IMR-90 (cell line): ENCODE measurements around the gene MAJIN.

Experiments used
- CEBPB ChIP-seq: IDR thresholded peaks from 2 replicates; pipeline ENCODE4 v1.6.1; 2012; ENCODE audit warnings: low read depth, low read length, improper control_type of control experiment
- MAZ ChIP-seq: IDR thresholded peaks from 2 replicates; pipeline ENCODE4 v1.6.1; 2012; ENCODE audit warnings: low read depth, mild to moderate bottlenecking, low read length, improper control_type of control experiment, moderate library complexity, borderline replicate concordance
- POLR2A ChIP-seq: IDR thresholded peaks from 2 replicates; pipeline ENCODE4 v1.6.1; 2012; ENCODE audit warnings: mild to moderate bottlenecking, low read depth, low read length
- RAD21 ChIP-seq: IDR thresholded peaks from 2 replicates; pipeline ENCODE4 v1.6.1; 2012; ENCODE audit warnings: low read length, improper control_type of control experiment
- RCOR1 ChIP-seq: IDR thresholded peaks from 2 replicates; pipeline ENCODE4 v1.6.1; 2012; ENCODE audit warnings: mild to moderate bottlenecking, low read length, improper control_type of control experiment; ENCODE audit not compliant: insufficient replicate concordance
- SMC3 ChIP-seq: fragments of 150-350 bp; IDR thresholded peaks from 2 replicates; pipeline ENCODE4 v1.6.1; 2016; ENCODE audit warnings: low read depth, mild to moderate bottlenecking, antibody characterized with exemption, low read length, moderate library complexity
- TF ChIP-seq, protein P1 (sequence below): conservative IDR thresholded peaks from 2 replicates; pipeline ENCODE4 v1.5.1; 2012; ENCODE audit warnings: mild to moderate bottlenecking, low read depth, low read length, improper control_type of control experiment
- TF ChIP-seq, protein P2 (sequence below): fragments of 150-350 bp; IDR thresholded peaks from 2 replicates; pipeline ENCODE4 v1.6.1; 2016; ENCODE audit warnings: low read depth, mild to moderate bottlenecking, low read length, moderate library complexity, borderline replicate concordance

DNA sequence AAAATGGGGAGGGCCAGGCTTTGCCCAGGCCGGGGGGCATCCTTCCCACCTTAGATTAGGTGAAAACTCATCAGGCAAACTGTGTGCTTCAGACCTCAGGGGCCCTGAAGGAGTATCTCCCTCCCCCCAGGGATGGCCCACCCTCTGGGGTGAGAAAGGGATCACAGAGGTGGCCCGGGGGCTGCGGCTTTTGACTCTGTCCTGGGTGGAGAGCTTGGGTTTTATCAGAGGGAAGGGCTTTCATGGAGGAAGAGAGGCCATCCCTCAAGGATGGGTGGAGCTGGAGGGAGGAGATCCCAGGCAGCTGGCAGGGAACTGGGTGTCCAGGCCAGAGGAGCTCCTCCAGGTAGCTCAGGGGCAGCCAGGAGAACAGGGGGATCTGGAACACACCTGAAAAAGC lies 50.5 kb downstream of the MAJIN start:
- no peak for TF ChIP-seq MAZ
- TF ChIP-seq, protein P1, sequence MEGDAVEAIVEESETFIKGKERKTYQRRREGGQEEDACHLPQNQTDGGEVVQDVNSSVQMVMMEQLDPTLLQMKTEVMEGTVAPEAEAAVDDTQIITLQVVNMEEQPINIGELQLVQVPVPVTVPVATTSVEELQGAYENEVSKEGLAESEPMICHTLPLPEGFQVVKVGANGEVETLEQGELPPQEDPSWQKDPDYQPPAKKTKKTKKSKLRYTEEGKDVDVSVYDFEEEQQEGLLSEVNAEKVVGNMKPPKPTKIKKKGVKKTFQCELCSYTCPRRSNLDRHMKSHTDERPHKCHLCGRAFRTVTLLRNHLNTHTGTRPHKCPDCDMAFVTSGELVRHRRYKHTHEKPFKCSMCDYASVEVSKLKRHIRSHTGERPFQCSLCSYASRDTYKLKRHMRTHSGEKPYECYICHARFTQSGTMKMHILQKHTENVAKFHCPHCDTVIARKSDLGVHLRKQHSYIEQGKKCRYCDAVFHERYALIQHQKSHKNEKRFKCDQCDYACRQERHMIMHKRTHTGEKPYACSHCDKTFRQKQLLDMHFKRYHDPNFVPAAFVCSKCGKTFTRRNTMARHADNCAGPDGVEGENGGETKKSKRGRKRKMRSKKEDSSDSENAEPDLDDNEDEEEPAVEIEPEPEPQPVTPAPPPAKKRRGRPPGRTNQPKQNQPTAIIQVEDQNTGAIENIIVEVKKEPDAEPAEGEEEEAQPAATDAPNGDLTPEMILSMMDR, result no peak
- no peak for TF ChIP-seq POLR2A
- TF ChIP-seq, protein P2, sequence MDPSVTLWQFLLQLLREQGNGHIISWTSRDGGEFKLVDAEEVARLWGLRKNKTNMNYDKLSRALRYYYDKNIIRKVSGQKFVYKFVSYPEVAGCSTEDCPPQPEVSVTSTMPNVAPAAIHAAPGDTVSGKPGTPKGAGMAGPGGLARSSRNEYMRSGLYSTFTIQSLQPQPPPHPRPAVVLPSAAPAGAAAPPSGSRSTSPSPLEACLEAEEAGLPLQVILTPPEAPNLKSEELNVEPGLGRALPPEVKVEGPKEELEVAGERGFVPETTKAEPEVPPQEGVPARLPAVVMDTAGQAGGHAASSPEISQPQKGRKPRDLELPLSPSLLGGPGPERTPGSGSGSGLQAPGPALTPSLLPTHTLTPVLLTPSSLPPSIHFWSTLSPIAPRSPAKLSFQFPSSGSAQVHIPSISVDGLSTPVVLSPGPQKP, result no peak
- no peak for TF ChIP-seq SMC3
- no peak for TF ChIP-seq RCOR1
- no peak for TF ChIP-seq CEBPB
- TF ChIP-seq RAD21, result no peak
